ENCODE measurements around the gene PHF12.

GRCh38 chr17:28875848-28876550, 75.3 kb downstream of the PHF12 start:
- TF ChIP-seq CTCF (IDR thresholded peaks at IDR 0.05), result no peak
- TF ChIP-seq POLR2A (IDR thresholded peaks at IDR 0.05), result no peak
